AG10803 (cell line): ENCODE measurements around the gene TPRX1.
"Not testable (repeated sequence)": the region's sequence is repeated elsewhere in the genome, so short reads cannot be mapped to it uniquely, and the experiment has no call there.

Source experiments
- DNase-seq: peaks from one replicate; pipeline ENCODE4 v3.0.0; 2010; ENCODE audit warnings: low read depth
- H3K4me3 ChIP-seq: 2 replicates; pipeline ENCODE4 v1.5.1; 2011; ENCODE audit warnings: mild to moderate bottlenecking, low read length, control low read depth
- TF ChIP-seq, protein P1 (sequence below): conservative IDR thresholded peaks from 2 replicates; pipeline ENCODE4 v1.5.1; 2011; ENCODE audit warnings: mild to moderate bottlenecking, low read length, control low read depth, inconsistent platforms

Gene TPRX1

DNA sequence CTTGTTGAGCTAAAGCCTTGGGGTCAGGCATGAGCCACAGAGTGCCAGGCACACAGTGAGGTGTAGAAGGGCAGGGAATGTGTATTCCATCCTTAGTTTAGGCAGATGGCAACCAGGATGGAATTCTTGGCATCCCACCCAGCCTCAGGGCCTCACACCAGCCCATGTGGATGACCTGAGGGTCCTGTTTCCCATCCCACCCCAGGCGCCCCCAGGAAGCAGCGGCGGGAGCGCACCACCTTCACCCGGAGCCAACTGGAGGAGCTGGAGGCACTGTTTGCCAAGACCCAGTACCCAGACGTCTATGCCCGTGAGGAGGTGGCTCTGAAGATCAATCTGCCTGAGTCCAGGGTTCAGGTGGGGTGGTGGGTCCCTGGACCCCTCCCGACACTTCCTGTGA is 31.7 kb upstream of the TPRX1 start:
- no peak overlapping the region for H3K4me3 ChIP-seq
- DNase-seq = no peak
- TF ChIP-seq, protein P1, sequence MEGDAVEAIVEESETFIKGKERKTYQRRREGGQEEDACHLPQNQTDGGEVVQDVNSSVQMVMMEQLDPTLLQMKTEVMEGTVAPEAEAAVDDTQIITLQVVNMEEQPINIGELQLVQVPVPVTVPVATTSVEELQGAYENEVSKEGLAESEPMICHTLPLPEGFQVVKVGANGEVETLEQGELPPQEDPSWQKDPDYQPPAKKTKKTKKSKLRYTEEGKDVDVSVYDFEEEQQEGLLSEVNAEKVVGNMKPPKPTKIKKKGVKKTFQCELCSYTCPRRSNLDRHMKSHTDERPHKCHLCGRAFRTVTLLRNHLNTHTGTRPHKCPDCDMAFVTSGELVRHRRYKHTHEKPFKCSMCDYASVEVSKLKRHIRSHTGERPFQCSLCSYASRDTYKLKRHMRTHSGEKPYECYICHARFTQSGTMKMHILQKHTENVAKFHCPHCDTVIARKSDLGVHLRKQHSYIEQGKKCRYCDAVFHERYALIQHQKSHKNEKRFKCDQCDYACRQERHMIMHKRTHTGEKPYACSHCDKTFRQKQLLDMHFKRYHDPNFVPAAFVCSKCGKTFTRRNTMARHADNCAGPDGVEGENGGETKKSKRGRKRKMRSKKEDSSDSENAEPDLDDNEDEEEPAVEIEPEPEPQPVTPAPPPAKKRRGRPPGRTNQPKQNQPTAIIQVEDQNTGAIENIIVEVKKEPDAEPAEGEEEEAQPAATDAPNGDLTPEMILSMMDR = no peak

DNA sequence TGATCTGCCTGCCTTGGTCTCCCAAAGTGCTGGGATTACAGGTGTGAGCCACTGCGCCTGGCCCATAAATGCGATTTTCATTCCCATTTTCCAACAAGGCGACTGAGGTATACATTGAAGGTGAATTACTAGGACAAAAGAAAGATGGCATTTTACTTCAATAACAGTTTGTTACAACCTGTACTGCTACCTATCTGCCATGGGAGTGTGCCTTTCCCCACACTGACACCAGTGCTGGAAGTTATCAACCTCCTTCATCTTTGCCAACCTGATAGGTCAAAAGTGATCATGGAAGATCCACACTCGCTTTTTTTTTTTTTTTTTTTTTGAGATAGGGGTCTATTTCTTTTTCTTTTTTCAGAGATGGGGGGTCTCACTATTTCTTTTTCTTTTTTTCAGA is 28.4 kb upstream of the TPRX1 start:
- DNase-seq = no peak
- no peak overlapping the region for H3K4me3 ChIP-seq
- TF ChIP-seq, protein P1 = no peak

DNA sequence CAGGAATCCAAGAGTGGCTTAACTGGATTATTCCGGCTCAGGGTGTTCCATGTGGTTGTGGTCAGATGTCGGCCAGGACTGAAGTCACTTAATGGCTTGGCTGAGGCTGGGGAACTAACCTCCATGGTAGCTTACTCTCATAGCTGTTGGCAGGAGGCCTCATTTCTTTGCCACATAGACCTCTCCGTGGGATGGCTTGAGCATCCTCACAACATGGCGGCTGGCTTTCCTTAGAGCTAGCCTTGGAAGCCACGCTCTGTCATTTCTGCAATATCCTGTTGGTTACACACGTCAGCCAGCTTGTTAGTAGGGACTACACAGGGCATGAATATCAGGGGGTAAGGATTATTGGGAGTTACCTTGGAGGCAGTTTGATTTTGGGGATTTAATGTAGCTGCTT is 22.4 kb upstream of the TPRX1 start:
- H3K4me3 ChIP-seq = no peak overlapping the region
- DNase-seq = no peak
- TF ChIP-seq, protein P1 = no peak

DNA sequence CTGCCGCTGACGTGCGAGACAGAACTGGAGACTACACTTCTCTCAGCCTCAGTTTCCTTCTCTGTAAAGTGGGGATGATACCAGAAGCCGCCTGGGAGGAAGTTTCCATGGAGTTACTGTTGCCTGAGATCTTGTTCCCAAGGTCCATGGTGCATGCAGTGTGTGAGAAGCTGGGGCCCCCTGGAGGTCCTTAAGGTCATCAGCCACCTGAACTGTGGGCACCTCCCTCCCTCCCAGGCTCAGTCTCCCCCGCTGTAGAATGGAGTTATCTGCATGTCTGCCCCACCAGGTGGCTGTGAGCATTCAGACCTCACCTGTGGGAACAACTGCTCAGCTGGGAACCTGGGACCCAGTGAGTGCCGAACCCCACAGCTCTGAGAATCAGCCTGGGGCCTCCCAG is 20.0 kb upstream of the TPRX1 start:
- no peak for DNase-seq
- TF ChIP-seq, protein P1 = no peak
- no peak overlapping the region for H3K4me3 ChIP-seq

DNA sequence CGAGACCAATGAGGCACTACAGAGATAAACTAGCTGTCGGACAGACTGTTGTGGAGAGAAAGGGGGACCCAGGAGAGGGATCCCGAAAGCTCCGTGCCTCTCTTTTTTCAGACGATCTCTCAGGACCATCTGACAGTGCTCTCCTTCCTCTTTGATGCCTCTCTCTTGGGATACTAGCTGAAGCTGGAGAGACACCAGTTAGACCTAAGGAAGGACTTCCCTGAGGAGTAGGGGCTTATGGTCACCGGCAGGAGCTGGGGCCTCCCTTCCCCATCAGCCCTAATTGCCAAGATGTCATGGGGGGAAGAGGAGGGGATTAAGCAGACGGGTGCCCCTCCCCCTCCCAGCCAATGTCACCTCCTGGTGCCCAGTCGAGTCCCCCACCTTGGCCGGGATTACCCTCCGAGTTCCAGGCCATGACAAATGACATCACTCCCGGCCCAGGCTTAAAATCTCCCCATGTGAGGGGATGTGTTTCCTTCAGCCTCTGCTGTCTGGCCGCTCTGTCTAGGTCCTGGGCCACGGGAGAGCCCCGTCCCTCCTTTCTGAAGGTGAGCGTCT is 17.2 kb upstream of the TPRX1 start, which contains the start of gene CRX:
Gene CRX, plus strand, starts transcription at position 478 of the 561 bp plus-strand sequence. CDS start 12,507 bp downstream, outside the sequence.
- TF ChIP-seq, protein P1 = no peak
- no peak within 1 kb of the TSS for H3K4me3 ChIP-seq
- DNase-seq = no peak

DNA sequence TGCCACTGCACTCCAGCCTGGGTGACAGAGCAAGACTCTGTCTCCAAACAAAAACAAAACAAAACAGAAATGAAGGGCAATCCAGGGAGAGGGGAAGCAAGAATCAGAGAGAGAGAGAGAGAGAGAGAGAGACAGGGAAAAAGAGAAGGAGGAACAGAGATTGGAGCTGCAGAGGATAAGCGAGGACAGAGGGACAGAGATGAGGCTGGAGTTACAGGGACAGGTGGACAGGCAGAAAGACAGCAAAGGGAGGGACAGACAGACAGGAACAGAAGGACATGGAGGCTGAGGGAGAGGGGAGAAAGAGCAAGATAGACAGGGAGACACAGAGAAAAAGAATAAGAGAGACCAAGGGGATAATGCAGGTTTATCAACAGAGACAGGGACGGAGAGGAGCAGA is 16.1 kb upstream of the TPRX1 start:
- TF ChIP-seq, protein P1 = no peak
- H3K4me3 ChIP-seq = no peak overlapping the region
- no peak for DNase-seq

DNA sequence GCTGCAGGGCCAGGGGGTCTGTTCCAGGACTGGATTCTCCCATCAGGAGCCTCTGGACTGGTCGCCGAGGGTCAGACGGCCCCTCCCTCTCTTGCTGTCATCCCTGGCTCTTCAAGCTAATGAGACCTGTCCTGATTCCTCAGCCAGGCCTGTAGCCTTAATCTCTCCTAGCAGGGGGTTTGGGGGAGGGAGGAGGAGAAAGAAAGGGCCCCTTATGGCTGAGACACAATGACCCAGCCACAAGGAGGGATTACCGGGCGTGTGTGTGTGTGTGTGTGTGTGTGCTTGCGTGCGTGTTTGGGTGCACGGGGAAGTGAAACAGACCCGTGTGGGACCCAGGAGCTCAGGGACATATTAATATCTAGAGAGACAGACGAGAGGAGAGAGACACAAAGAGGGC is 15.5 kb upstream of the TPRX1 start:
- TF ChIP-seq, protein P1 = no peak
- no peak overlapping the region for H3K4me3 ChIP-seq
- DNase-seq = no peak

DNA sequence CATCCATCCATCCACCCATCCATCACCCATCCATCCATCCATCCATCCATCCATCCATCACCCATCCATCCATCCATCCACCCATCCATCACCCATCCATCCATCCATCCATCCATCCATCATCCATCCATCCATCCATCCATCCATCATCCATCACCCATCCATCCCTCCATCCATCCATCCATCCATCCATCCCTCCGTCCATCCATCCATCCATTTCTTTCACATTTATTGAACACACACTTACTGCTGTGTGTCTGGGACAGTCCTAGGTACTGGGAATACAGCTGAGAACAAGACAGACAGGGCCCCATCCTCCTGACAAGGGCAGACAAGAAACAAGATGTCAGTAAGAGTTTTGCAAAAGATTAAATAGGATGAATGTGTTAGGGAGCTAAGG is 13.9 kb upstream of the TPRX1 start:
- not testable (repeated sequence) for DNase-seq, H3K4me3 ChIP-seq

DNA sequence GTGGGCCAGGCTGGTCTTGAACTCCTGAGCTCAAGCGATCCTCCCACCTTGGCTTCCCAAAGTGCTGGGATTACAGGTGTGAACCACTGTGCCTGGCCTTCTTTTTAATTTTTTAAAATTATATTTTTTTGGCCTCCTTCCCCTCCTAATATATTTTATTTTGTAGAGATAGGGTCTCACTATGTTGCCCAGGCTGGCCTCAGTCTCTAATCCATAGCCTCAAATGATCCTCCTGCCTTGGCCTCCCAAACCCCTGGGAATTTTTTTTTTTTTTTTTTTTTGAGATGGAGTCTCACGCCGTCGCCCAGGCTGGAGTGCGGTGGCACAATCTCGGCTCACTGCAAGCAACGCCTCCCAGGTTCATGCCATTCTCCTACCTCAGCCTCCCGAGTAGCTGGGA is 11.9 kb upstream of the TPRX1 start:
- DNase-seq = not testable (repeated sequence)

More for the DNA sequence above, 11.9 kb upstream of the TPRX1 start:
- not testable (repeated sequence) for H3K4me3 ChIP-seq
